COLO668 (cell line): ENCODE measurements around the gene NPM3.
A peak's percentile ranks its signal among the peaks of the same experiment; 100 is the strongest.

Source experiments
- DNase-seq: peaks from one replicate; lab custom pipeline; 2025; ENCODE audit not compliant: unreplicated experiment; lab: John Stamatoyannopoulos, UW

NPM3 gene

DNA sequence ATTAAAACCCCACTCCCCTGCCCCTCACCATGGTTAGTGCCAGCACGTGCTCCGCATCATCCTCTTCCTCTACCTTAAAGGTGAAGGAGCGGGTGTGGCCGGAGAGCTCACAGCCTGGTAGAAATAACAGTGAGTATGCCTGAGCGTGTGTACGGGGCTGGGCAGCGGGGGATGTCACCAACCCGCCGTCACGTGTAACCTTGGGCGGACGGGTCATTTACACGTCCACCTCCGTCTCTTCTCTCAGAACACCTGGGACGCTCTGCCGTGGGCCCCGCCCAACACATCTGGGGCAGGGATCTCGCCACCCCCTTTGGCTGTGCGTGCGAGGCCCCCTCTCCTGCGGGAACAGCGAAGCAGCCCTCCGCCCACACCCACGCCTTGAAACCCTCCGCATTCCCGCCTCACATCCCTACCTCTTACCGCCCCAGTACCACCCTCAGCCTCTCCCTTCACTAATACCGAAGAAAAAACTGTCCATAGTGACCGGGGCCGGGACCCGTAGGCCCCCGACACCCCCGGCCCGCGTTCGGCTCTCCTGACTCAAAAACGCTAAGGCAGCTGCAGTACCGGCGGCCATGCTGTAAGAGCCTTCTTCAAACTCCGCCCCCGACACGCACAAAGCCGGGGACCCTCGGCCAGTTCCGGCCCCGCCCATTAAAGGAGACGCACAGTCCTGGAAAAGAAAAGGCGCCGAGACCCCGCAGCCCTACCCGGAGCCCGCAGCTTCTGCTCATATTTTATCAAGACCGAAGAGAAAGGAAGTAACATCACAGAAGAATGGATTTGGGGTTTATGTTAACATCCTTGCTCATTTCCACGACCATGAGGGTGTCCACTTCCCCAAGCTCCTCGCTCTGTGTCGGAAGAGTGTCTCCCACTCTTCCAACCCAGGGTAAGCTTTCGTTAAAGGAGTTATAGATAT lies at the start of gene NPM3:
NPM3 (minus strand) TSS at position 636 of the 925 bp plus-strand sequence; CDS start at position 580, 56 bp downstream.
- peak; percentile 70 for DNase-seq

DNA sequence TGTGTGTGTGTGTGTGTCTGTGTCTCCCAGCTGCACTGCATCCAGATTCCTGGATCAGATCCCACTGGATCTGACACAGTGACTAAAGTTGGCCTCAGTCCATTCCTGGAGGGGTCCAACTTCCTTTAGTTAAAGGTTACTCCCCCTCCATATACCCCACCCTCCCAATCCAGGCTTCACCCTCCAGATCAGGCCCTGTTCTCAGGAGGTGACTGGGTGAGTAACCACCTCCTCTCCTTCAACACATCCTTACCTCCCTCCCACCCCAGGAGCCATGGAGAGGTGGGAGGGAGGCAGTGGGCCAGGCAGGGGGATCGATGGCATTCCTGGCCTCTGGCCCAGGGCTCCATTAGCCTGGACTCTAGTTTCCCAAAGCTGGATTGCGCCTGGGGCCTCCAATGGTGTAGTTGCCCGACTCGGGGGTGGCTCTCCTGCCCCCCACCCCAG lies 49.1 kb upstream of the NPM3 start:
- DNase-seq = no peak

DNA sequence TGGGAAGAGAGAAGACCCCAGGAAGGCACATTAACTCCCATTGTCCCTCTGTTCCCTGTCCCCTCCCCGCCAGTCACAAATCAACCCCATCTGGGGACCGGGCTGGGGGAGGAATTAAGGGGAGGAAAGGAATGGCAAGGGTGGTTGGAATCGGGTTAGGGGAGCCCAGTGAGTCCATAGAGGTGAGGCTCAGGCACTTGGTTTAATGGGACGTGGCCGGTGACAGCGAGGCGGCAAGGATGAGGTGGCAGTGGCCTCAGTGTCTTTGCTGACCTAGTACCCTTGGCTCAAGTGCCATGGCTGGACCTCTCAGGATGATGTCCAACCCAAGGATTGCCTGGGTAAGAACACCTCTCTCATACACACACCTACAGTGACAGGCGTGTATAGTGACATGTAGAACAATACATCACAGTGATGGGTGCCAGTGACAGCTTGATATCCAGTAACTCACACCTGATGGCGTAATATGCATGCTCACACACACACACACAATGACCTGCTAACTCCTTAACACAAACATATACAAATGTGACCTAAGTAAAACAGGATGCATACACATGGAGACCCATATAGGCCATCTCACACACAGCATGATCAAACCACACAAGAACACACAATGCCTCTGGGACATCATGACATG lies 48.0 kb upstream of the NPM3 start:
- no peak for DNase-seq

DNA sequence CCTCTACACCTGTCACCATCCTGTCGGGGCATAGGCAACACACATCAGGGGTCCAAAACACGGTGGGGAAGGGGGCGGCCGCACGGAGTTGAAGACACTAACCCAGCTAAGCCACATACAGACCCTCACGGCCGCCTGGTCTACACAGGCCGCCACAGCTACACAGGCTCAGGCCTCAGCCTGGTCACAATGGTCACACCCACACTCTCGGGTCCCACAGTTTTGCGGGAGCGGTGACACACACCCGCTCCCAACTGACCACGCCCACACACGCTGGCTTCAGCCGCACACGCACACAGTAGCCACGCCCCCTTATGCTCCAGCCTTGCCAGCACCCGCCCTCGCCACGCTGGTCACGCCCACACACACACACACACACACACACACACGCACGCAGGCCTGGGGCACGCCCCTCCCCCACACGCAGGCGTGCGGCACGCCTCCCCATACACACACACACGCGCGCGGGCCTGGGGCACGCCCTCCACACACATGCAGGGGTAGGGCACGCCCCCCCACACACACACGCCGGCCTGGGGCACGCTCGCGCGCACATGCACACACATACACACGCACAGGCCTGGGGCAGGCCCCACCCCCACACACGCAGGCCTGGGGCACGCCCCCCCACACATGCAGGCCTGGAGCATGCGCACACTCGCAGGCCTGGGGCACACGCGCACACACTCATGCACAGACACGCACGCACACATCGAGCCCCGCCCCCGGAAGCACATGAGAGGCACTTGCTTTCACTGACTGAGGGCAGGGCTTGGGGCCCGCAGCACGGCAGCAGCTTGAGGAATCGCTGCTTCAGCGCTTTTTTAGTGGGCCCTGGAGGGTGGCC lies 47.3 kb upstream of the NPM3 start:
- DNase-seq = peak; percentile 82

DNA sequence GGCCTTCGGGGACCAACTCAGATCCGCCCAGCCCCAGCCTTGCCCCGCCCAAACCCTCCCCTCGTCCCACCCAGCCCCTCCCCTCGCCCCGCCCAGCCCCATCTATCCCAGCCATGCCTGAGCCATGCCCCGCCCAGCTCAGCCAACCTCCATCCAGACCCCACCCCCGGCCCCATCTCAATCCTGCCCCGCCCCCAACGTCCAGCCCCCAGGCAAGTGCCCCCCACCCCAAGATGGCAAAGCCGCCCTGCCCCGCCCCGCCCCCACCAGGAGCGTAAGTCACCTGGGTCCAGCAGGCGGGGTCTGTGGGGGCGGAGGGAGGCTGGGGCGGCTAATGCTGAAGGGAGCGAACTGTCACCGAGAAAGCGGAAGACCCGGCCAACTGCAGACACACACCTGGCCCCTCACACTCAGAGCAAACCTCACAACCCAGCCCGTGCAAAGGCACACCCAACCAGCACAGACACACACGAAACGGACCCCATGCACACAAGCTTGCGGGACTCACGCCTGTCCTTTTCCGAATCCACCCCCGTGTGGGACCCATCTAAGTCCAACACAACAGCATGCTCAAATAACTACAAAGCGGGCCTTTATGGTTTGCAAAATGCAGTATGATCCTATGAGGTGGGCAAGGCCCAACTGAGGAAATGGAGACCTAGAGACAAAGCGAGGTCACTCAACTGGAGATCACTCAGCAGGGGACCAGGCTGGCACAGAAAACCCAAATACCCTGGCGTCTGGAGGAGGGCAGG lies 46.5 kb upstream of the NPM3 start:
- peak; percentile 4 for DNase-seq

DNA sequence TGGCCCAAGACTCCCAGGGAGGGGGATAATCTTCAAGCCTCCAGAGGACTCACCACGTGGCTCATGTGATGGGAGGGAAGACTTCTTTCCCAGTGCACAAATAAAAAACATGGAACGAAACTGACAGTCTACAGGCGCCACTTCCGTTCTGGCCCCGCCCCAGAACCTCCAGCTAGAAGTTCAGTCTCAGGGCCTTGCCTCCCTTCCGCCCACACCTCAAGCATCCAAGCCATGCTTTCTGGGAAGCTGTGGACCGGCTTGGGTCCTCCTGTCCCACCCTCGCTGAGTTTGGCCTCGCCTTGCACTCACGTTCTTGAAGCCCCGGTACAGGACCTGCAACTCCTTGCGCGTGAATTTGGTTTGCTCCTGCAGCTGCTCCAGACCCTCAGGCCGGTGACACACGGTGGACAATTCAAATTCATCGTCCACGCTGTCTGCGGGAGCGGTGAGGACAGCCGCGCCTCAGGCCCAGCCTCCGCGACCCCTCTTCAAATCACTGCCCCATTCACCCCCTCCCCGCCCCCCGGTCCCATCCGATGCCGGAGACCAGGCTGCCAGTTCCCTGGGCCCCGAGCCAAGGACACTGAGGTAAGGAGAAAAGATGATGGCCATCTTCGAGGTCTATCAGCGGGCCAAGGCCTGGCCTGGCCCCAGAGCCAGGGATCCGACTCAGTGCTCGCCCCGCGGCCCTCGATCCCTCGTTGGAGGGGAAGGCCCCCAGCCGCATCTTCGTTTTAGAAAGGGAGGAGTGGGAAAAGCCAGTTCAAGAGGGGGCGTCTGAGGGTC lies 45.7 kb upstream of the NPM3 start:
- DNase-seq = no peak

DNA sequence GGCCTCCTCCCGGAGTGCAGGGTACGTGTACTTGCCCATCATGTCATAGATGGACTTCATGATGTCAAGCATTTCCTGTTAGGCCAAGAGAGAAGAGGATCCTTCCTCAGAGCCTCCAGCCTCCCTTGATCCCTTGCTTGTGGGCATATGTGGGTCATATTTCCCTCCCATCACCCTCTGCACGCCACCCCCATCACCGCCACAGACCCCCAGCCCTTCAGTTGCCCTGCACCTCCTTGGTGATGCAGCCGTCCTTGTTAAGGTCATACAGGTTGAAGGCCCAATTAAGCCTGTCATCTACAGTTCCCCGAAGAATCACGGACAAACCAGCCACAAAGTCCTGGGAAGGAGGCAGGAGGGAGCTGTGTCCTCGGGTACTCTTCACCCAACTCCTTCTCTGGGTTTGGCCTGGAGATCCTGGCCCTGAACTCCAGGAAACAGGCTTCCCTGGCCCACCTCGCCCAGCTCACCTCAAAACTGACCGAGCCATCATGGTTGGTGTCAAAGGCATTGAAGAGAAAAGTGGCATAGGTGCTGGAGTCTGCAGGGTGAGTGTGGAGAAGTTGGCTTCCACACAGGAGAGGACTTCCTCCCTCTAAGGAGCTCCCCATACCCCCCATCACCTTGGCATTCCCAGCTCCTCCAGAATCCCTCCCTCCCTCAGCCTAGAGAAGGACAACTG lies 44.8 kb upstream of the NPM3 start:
- DNase-seq = no peak

DNA sequence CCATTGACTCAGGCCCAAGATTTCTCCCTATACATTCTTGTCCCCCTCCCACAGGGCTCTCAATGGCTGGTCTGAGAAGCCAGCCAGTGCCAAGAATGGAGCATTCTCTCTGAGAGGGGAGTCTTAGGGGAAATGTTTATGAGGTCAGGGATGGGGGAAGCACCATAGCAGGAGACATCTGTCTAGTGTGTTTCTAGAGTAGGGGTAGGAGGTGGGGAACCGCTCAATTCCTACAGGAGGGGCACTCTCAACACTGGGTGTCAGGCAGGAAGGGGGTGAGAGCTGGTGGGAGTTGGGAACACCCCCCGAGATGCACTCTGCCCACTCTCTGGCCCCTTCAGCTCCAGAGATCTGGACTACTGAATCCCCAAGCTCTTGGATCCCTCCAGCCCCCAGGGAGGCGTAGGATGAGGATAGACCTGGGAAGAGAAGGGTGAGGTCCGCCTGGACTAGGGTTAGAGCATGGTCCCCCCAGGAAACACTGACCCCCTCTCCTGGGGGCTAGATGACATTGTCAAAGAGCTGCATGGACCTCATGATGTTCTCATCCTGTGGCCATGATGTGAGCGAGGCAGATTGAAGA lies 43.7 kb upstream of the NPM3 start:
- DNase-seq = no peak

DNA sequence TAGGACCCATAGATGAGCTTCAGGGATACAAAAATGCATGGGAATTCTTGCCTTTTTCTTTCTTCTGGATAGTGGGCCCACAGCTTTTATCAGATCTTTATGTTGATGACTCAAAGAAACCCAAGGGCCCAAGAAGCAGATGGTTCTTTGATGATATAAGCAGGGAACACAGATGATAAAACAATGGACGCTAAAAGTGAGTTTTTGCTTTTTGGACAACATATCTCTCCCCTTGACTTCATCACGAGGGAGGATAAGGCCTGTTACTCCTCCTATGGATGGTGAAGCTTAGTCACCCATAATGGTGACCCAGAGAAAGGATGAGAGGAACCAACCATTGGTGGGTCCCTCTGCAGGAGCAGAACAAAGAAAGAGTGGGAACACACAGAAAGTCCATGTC lies 41.5 kb upstream of the NPM3 start:
- no peak for DNase-seq

GRCh38 chr10:101818872-101819633 lies 35.8 kb upstream of the NPM3 start:
- DNase-seq = peak; percentile 60

DNA sequence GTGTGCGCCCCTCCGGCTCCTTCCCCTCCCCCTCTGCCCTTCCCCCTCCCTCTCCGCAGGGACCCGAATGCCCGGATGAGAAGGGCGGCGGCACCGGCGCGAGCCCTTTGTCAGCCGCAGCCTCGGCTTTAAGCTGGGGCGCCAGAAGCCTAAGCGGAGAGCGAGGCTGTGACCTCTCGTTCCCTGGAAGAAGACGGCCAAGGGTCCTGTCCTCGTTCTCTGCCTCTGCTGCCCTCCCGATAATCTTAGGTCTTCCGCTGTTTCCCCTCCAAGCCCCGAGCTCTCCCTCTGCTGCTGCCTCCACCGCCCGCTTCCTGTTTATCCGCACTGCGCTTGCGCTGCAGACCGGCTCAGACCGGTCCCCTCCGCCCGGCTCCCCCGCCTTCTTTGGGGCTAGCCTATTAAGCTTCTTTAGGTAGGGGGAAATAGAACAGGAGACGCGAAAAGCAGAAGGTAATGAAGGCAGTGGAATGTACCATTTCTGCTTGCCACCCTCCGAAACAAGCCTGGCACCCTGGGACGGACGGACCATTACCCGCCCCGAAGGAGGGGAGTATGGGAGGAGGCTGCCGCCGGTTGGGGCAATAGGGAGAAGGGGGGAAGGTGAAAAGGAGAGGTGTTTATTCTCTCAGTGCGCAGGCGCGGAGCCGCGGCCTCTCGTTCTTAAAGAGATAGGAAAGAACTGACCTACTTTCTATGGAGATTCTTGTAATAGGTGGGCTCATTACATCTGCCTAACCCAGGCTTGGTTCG lies 35.0 kb upstream of the NPM3 start, which contains the start of gene OGA:
OGA (minus strand) TSS at position 326 of the 753 bp plus-strand sequence. CDS start 422 bp downstream, outside the sequence.
- DNase-seq = peak; percentile 98

DNA sequence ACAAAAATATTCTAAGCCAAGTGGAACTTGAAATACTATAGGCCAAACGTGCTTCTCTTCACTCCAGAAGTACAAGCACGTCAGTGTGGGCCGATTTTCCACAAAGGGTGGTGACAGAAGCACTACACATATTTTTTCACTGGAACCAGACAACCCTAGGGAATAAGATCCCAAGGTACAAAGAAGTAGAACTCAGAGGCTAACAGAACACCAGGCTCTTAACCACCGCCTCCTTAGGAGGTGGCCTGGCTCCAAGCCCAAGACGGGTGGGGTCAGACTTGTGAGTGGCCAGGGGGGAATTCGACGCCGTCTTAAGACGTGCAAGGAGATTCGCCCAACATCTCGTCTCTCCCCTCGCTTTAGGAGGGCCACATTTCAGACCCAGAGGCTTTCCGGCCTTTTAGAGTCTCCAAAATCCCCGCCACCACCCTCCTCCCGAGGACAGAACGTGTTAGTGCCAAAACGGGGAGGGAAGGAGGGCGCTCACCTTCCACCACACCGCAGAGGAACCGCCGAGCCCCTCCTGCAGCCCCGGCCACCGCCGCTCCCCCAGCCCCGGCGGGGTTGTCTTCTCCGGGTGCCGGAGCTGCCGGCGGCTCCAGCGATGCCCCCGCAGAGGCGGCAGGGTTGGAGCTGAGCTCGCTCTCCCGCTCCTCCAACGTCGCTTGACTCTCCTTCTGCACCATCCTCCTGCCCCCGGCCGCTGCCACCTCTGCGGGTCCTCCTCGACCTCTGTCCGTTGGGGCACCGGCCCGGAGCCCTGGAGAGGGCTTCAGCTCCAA lies 34.3 kb upstream of the NPM3 start:
- DNase-seq = no peak

- no peak for DNase-seq
Observed at GRCh38 chr10:101816913-101817336, 33.7 kb upstream of the NPM3 start.

DNA sequence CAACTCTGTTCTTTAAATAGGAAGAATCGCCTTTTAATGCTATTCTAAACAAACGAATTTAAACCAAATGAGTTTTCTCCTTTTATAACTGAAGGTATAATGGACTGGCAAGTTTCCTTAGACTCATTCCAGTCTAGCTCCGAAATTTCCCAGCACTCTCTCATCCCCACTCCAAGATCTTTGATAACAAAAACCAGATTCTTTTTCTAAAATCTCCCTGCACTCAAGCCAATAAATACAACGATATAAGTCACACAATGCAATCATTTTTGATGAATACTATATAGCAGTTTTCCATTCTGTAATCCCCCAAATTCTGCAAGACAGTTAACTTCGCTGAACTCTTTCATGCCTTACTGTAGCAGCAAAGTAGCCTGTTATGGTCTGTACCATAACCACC lies 33.1 kb upstream of the NPM3 start:
- no peak for DNase-seq

DNA sequence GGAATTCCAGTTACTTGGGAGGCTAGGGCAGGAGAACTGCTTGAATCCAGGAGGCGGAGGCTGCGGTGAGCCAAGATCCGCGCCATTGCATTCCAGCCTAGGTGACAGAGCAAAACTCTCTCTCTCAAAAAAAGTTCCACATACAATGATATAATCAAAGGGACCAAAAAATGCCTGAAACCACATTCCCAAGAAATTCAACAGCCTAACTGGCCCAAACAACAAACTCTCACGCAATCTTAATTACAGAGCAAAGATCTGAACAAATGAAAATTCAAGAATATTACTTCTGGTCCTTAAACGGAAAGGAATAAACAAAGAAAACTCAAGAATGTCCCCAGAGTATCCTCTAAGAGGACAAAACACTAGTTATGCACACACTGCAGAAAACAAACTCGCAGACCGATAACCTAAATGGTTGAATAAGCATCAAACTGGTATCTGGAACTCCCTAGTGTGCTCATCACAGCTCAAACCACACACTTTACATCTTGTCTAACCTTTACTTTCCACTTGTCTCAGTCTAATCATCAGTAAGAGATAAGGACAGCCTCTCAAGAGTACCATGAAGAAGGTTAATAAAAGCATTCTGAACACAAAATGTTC lies 31.3 kb upstream of the NPM3 start:
- DNase-seq = no peak

GRCh38 chr10:101812606-101813005 lies 29.4 kb upstream of the NPM3 start:
- DNase-seq = no peak
